HG03066 (cell line): ENCODE measurements around the gene RPS6KA2.
"Not testable (repeated sequence)": the region's sequence is repeated elsewhere in the genome, so short reads cannot be mapped to it uniquely, and the experiment has no call there.

Experiments used
- ATAC-seq: cut with Tn5 transposase; IDR thresholded peaks from one replicate; pipeline ENCODE4 v1.9.1; 2021; ENCODE audit warnings: low read depth; ENCODE audit not compliant: unreplicated experiment

RPS6KA2 gene

GRCh38 chr6:166595949-166596348 lies 31.1 kb downstream of the RPS6KA2 start:
- no peak for ATAC-seq

GRCh38 chr6:166595061-166595780 lies 31.8 kb downstream of the RPS6KA2 start:
- ATAC-seq: no peak

- ATAC-seq: no peak
These were observed 34.2 kb downstream of the RPS6KA2 start for GRCh38 chr6:166592821-166593220.

GRCh38 chr6:166591961-166592520 lies 35.0 kb downstream of the RPS6KA2 start:
- no peak for ATAC-seq

GRCh38 chr6:166591026-166591425 lies 36.0 kb downstream of the RPS6KA2 start:
- no peak for ATAC-seq

- no peak for ATAC-seq
These were observed 37.1 kb downstream of the RPS6KA2 start for GRCh38 chr6:166589786-166590574.

- ATAC-seq: no peak
These were observed 37.7 kb downstream of the RPS6KA2 start for GRCh38 chr6:166589337-166589731.

GRCh38 chr6:166588691-166589336 lies 38.2 kb downstream of the RPS6KA2 start:
- ATAC-seq: peak; percentile 29

- ATAC-seq: peak; percentile 83
These were observed 39.2 kb downstream of the RPS6KA2 start for GRCh38 chr6:166587631-166588413.

GRCh38 chr6:166586424-166587156 lies 40.5 kb downstream of the RPS6KA2 start, which contains the start of gene RAMACL:
TSS of gene RAMACL (minus strand) at chr6:166586678. CDS start at chr6:166586477, 201 bp downstream.
- ATAC-seq: peak; percentile 54

- ATAC-seq: no peak
These were observed 42.1 kb downstream of the RPS6KA2 start for GRCh38 chr6:166584853-166585429.

GRCh38 chr6:166584155-166584554 lies 42.9 kb downstream of the RPS6KA2 start:
- ATAC-seq: no peak

- ATAC-seq: no peak
These were observed 43.7 kb downstream of the RPS6KA2 start for GRCh38 chr6:166583230-166583965.

GRCh38 chr6:166582258-166582657 lies 44.8 kb downstream of the RPS6KA2 start:
- ATAC-seq: no peak

GRCh38 chr6:166581801-166582200 lies 45.2 kb downstream of the RPS6KA2 start:
- ATAC-seq: not testable (repeated sequence)

- no peak for ATAC-seq
These were observed 46.0 kb downstream of the RPS6KA2 start for GRCh38 chr6:166581091-166581511.

- no peak for ATAC-seq
These were observed 46.7 kb downstream of the RPS6KA2 start for GRCh38 chr6:166580076-166581050.
